Breast epithelium (tissue), 3 donors: Measurements from ENCODE around the gene CPPED1.

ENCODE experiments used
- POLR2A ChIP-seq: fragments of 450-650 bp; IDR thresholded peaks from one replicate; pipeline ENCODE4 v1.6.1; 2016; ENCODE audit warnings: antibody characterized with exemption, mild to moderate bottlenecking, moderate library complexity
- POLR2AphosphoS5 ChIP-seq, 3 donors: sonication (generic); formaldehyde crosslinking; IDR thresholded peaks; one replicate each; pipeline ENCODE4 v1.6.1; 2017; ENCODE audit warnings: antibody characterized with exemption in 3 of 3
- TF ChIP-seq, protein P1 (sequence below), 3 donors: fragments of 450-650 bp; IDR thresholded peaks; one replicate each; pipeline ENCODE4 v1.5.1; 2016 to 2017; ENCODE audit warnings: antibody characterized with exemption in 3 of 3, mild to moderate bottlenecking in 3 of 3, moderate library complexity in 3 of 3

GRCh38 chr16:12760819-12761611, 42.7 kb downstream of the CPPED1 start:
- TF ChIP-seq POLR2A (no peak), POLR2AphosphoS5 (IDR thresholded peaks at IDR 0.05) (no peak)
- TF ChIP-seq, protein P1, sequence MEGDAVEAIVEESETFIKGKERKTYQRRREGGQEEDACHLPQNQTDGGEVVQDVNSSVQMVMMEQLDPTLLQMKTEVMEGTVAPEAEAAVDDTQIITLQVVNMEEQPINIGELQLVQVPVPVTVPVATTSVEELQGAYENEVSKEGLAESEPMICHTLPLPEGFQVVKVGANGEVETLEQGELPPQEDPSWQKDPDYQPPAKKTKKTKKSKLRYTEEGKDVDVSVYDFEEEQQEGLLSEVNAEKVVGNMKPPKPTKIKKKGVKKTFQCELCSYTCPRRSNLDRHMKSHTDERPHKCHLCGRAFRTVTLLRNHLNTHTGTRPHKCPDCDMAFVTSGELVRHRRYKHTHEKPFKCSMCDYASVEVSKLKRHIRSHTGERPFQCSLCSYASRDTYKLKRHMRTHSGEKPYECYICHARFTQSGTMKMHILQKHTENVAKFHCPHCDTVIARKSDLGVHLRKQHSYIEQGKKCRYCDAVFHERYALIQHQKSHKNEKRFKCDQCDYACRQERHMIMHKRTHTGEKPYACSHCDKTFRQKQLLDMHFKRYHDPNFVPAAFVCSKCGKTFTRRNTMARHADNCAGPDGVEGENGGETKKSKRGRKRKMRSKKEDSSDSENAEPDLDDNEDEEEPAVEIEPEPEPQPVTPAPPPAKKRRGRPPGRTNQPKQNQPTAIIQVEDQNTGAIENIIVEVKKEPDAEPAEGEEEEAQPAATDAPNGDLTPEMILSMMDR (IDR thresholded peaks at IDR 0.05) = no peak
